ENCODE results near the gene RAB40C. TPM values are rescaled to one million over a fixed set of nuclear protein-coding genes. Genes with fewer than 3 reads are reported as not detected.
A peak's percentile ranks its signal among the peaks of the same experiment; 100 is the strongest.

The RAB40C gene
- total and polyA plus RNA-seq, 2 donors (not counting 1 experiment from before 2014, with no cell fraction given), result 12.7 to 26.9 TPM

DNA sequence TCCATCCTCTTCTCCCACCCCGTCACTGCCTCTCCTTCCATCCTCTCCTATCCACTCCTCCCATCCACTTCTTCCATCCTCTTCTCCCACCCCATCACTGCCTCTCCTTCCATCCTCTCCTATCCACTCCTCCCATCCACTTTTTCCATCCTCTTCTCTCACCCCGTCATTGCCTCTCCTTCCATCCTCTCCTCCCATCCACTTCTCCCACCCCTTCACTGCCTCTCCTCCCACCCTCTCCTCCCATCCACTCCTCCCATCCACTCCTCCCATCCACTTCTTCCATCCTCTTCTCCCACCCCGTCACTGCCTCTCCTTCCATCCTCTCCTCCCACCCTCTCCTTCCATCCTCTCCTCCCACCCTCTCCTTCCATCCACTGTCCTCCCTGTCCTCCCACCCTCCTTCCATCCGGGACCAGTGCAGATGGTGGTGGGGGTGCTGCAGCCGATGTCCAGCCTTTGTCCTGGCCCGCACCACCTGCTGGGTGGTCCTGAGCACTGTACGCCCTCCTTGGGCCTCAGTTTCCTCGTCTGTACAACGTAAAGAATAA is 42.0 kb downstream of the RAB40C start:
- Histone ChIP-seq H3K9ac (ENCODE audit: low read length) (no peak overlapping the region), H4K20me1 (ENCODE audit: control insufficient read depth, insufficient read depth, low read length, poor library complexity, severe bottlenecking) (peaks cover 13% of the 10 kb centered on the region), H3K36me3 (replicated peaks in 1 of 2; ENCODE audit: control extremely low read depth in 1 of 2, control insufficient read depth in 1 of 2, extremely low read depth in 1 of 2, insufficient read depth in 2 of 2, low read length in 1 of 2) (peaks cover 0 to 9% of the 10 kb centered on the region in 2 experiments), H3K27ac (ENCODE audit: low read length in 2 of 2) (no peak overlapping the region), H3K4me1 (ENCODE audit: control insufficient read depth in 2 of 2, insufficient read depth in 2 of 2, low read length in 2 of 2) (peaks cover 6 to 11% of the 10 kb centered on the region in 2 donors), H2AFZ (ENCODE audit: insufficient read depth, low read depth, low read length, poor library complexity, severe bottlenecking) (no peak overlapping the region), H3K4me2 (replicated peaks; ENCODE audit: low read depth, low read length, poor library complexity, severe bottlenecking) (no peak overlapping the region), H3K9me3 (ENCODE audit: control extremely low read depth in 1 of 3, control insufficient read depth in 2 of 3, insufficient read depth in 1 of 3, low read length in 2 of 3) (no peaks in the 10 kb centered on the region), H3K27me3 (replicated peaks in 1 of 4; ENCODE audit: control extremely low read depth in 1 of 4, control insufficient read depth in 3 of 4, insufficient read depth in 4 of 4, low read length in 3 of 4) (no peaks in the 10 kb centered on the region), H3K4me3 (ENCODE audit: control extremely low read depth in 1 of 5, extremely low read depth in 1 of 5, insufficient read depth in 1 of 5, low read depth in 2 of 5, low read length in 4 of 5) (no peak overlapping the region), H3K79me2 (ENCODE audit: control insufficient read depth, insufficient read depth, low read length) (peaks cover 10% of the 10 kb centered on the region)
- no peak overlapping the region for H3K4me3 Mint-ChIP-seq
- no peak overlapping the region for H3K27ac Mint-ChIP-seq
- ATAC-seq (ENCODE audit: low read depth) (no peak), DNase-seq (no peak)
- H3K9me3 Mint-ChIP-seq (ENCODE audit: insufficient read depth), result no peaks in the 10 kb centered on the region
- TF ChIP-seq, protein P1, sequence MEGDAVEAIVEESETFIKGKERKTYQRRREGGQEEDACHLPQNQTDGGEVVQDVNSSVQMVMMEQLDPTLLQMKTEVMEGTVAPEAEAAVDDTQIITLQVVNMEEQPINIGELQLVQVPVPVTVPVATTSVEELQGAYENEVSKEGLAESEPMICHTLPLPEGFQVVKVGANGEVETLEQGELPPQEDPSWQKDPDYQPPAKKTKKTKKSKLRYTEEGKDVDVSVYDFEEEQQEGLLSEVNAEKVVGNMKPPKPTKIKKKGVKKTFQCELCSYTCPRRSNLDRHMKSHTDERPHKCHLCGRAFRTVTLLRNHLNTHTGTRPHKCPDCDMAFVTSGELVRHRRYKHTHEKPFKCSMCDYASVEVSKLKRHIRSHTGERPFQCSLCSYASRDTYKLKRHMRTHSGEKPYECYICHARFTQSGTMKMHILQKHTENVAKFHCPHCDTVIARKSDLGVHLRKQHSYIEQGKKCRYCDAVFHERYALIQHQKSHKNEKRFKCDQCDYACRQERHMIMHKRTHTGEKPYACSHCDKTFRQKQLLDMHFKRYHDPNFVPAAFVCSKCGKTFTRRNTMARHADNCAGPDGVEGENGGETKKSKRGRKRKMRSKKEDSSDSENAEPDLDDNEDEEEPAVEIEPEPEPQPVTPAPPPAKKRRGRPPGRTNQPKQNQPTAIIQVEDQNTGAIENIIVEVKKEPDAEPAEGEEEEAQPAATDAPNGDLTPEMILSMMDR (IDR thresholded peaks at IDR 0.05), result no peak
- TF ChIP-seq EZH2 (IDR thresholded peaks at IDR 0.05; ENCODE audit: borderline replicate concordance, insufficient read depth, low read depth, low read length, poor library complexity, severe bottlenecking), result no peak
- ChIA-PET CTCF (no interaction called here), POLR2A (no interaction called here)
- H3K27me3 Mint-ChIP-seq, result no peaks in the 10 kb centered on the region
- intact Hi-C loops (cut with micrococcal nuclease), result no loop called here
- WGBS (ENCODE audit: insufficient coverage), result 74% methylated on average over 7 of the region's 9 CpGs
- H3K4me1 Mint-ChIP-seq, result peaks cover 7% of the 10 kb centered on the region

DNA sequence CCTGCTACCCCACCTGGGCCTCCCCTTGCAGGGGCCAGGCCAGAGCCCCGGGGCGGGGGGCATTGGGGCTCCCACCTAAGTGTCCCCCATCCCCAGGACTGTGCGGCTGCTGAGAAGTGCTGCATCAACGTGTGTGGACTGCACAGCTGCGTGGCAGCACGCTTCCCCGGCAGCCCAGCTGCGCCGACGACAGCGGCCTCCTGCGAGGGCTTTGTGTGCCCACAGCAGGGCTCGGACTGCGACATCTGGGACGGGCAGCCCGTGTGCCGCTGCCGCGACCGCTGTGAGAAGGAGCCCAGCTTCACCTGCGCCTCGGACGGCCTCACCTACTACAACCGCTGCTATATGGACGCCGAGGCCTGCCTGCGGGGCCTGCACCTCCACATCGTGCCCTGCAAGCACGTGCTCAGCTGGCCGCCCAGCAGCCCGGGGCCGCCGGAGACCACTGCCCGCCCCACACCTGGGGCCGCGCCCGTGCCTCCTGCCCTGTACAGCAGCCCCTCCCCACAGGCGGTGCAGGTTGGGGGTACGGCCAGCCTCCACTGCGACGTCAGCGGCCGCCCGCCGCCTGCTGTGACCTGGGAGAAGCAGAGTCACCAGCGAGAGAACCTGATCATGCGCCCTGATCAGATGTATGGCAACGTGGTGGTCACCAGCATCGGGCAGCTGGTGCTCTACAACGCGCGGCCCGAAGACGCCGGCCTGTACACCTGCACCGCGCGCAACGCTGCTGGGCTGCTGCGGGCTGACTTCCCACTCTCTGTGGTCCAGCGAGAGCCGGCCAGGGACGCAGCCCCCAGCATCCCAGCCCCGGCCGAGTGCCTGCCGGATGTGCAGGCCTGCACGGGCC is 42.8 kb downstream of the RAB40C start:
- Mint-ChIP-seq H3K4me1 (peaks cover 11% of the 10 kb centered on the region), H3K27me3 (no peaks in the 10 kb centered on the region), H3K9me3 (ENCODE audit: insufficient read depth) (no peaks in the 10 kb centered on the region), H3K27ac (no peak overlapping the region), H3K4me3 (no peak overlapping the region)
- H3K27me3 ChIP-seq (replicated peaks in 1 of 4; ENCODE audit: control extremely low read depth in 1 of 4, control insufficient read depth in 3 of 4, insufficient read depth in 4 of 4, low read length in 3 of 4), result no peaks in the 10 kb centered on the region
- no peak overlapping the region for H2AFZ ChIP-seq (ENCODE audit: insufficient read depth, low read depth, low read length, poor library complexity, severe bottlenecking)
- ChIA-PET CTCF (no interaction called here), POLR2A (no interaction called here)
- WGBS (ENCODE audit: insufficient coverage), result 97% methylated on average over 65 of the region's 67 CpGs
- intact Hi-C loops (cut with micrococcal nuclease), result no loop called here
- H3K36me3 ChIP-seq (replicated peaks in 1 of 2; ENCODE audit: control extremely low read depth in 1 of 2, control insufficient read depth in 1 of 2, extremely low read depth in 1 of 2, insufficient read depth in 2 of 2, low read length in 1 of 2), result peaks cover 0 to 3% of the 10 kb centered on the region in 2 experiments
- H3K4me1 ChIP-seq (ENCODE audit: control insufficient read depth in 2 of 2, insufficient read depth in 2 of 2, low read length in 2 of 2), result peaks cover 6 to 16% of the 10 kb centered on the region in 2 donors
- no peak overlapping the region for H3K4me2 ChIP-seq (replicated peaks; ENCODE audit: low read depth, low read length, poor library complexity, severe bottlenecking)
- DNase-seq (peak; percentile 17), ATAC-seq (ENCODE audit: low read depth) (no peak)
- H3K9ac ChIP-seq (ENCODE audit: low read length), result no peak overlapping the region
- no peak overlapping the region for H3K27ac ChIP-seq (ENCODE audit: low read length in 2 of 2)
- no peak overlapping the region for H3K4me3 ChIP-seq (ENCODE audit: control extremely low read depth in 1 of 5, extremely low read depth in 1 of 5, insufficient read depth in 1 of 5, low read depth in 2 of 5, low read length in 4 of 5)
- H4K20me1 ChIP-seq (ENCODE audit: control insufficient read depth, insufficient read depth, low read length, poor library complexity, severe bottlenecking), result peaks cover 13% of the 10 kb centered on the region
- TF ChIP-seq, protein P1 (IDR thresholded peaks at IDR 0.05), result no peak
- no peak for TF ChIP-seq EZH2 (IDR thresholded peaks at IDR 0.05; ENCODE audit: borderline replicate concordance, insufficient read depth, low read depth, low read length, poor library complexity, severe bottlenecking)
- H3K9me3 ChIP-seq (ENCODE audit: control extremely low read depth in 1 of 3, control insufficient read depth in 2 of 3, insufficient read depth in 1 of 3, low read length in 2 of 3), result no peaks in the 10 kb centered on the region
- peaks cover 10% of the 10 kb centered on the region for H3K79me2 ChIP-seq (ENCODE audit: control insufficient read depth, insufficient read depth, low read length)

Data from B cell (primary cell).